Chondrocyte (in vitro differentiated cells): ENCODE data around the gene TEX261. TPM values are rescaled to one million over a fixed set of nuclear protein-coding genes. Genes with fewer than 3 reads are reported as not detected.
"Not testable (repeated sequence)": the region's sequence is repeated elsewhere in the genome, so short reads cannot be mapped to it uniquely, and the experiment has no call there.

Experiments
- DNase-seq: peaks from one replicate; pipeline ENCODE4 v3.0.0; 2021; ENCODE audit warnings: mixed read lengths, low spot score
- H3K27ac Mint-ChIP-seq: one replicate; pipeline ENCODE4 v1.8.0; 2021; ENCODE audit warnings: mild to moderate bottlenecking, moderate library complexity, mixed read lengths; ENCODE audit not compliant: unreplicated experiment
- H3K27me3 Mint-ChIP-seq: 2 replicates; pipeline ENCODE4 v1.8.0; 2021; ENCODE audit warnings: low read depth, mixed read lengths
- H3K36me3 Mint-ChIP-seq: 2 replicates; pipeline ENCODE4 v1.8.0; 2021; ENCODE audit warnings: low read depth, mixed read lengths
- H3K4me1 Mint-ChIP-seq: 2 replicates; pipeline ENCODE4 v1.8.0; 2021; ENCODE audit warnings: low read depth, mild to moderate bottlenecking, mixed read lengths
- H3K4me3 Mint-ChIP-seq: one replicate; pipeline ENCODE4 v1.8.0; 2021; ENCODE audit warnings: mild to moderate bottlenecking, moderate library complexity, mixed read lengths; ENCODE audit not compliant: unreplicated experiment
- H3K9me3 Mint-ChIP-seq: 2 replicates; pipeline ENCODE4 v1.8.0; 2021; ENCODE audit warnings: low read depth, mixed read lengths
- total RNA-seq: library from RNA; stranded (reverse); gene quantifications from 3 replicates; pipeline ENCODE4 v1.2.1, GENCODE V29; 2021
- TF ChIP-seq, protein P1 (sequence below): fragments of 200-600 bp; sonication (generic); IDR thresholded peaks from 2 replicates; pipeline ENCODE4 v1.5.0; 2021; ENCODE audit warnings: antibody characterized with exemption, mild to moderate bottlenecking, moderate library complexity

TEX261 gene
- total RNA-seq, 1 donor from 2014 or later = 54.1 TPM

DNA sequence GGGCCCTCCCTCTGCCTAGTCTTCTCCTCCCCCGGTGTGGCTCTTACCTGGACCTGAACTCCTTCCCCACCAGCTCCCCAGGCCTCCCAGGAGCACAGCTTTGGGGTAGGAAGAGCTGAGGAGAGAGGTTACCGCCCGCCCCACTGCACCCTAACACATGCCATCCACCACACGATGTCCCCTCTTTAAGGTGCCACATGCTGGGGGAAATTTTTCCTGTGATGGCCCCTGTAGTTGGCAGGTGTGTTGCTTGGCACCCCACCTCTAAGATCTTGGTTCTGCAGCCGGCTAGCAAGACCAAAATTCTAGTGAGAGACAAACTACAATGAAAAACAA lies 6.9 kb upstream of the TEX261 start:
- Mint-ChIP-seq H3K27ac (no peak overlapping the region), H3K36me3 (no peaks in the 10 kb centered on the region), H3K27me3 (peaks cover 16% of the 10 kb centered on the region), H3K4me3 (no peak overlapping the region), H3K9me3 (no peaks in the 10 kb centered on the region), H3K4me1 (peaks cover 8% of the 10 kb centered on the region)
- DNase-seq = no peak
- TF ChIP-seq, protein P1, sequence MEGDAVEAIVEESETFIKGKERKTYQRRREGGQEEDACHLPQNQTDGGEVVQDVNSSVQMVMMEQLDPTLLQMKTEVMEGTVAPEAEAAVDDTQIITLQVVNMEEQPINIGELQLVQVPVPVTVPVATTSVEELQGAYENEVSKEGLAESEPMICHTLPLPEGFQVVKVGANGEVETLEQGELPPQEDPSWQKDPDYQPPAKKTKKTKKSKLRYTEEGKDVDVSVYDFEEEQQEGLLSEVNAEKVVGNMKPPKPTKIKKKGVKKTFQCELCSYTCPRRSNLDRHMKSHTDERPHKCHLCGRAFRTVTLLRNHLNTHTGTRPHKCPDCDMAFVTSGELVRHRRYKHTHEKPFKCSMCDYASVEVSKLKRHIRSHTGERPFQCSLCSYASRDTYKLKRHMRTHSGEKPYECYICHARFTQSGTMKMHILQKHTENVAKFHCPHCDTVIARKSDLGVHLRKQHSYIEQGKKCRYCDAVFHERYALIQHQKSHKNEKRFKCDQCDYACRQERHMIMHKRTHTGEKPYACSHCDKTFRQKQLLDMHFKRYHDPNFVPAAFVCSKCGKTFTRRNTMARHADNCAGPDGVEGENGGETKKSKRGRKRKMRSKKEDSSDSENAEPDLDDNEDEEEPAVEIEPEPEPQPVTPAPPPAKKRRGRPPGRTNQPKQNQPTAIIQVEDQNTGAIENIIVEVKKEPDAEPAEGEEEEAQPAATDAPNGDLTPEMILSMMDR = no peak

GRCh38 chr2:71000780-71001591 lies 6.3 kb upstream of the TEX261 start:
- Mint-ChIP-seq H3K27me3 (peaks cover 16% of the 10 kb centered on the region), H3K4me3 (peak overlapping the region; percentile 57), H3K27ac (no peak overlapping the region), H3K36me3 (no peaks in the 10 kb centered on the region), H3K9me3 (no peaks in the 10 kb centered on the region), H3K4me1 (peaks cover 8% of the 10 kb centered on the region)
- TF ChIP-seq, protein P1 = peak; percentile 95
- peak; percentile 28 for DNase-seq

DNA sequence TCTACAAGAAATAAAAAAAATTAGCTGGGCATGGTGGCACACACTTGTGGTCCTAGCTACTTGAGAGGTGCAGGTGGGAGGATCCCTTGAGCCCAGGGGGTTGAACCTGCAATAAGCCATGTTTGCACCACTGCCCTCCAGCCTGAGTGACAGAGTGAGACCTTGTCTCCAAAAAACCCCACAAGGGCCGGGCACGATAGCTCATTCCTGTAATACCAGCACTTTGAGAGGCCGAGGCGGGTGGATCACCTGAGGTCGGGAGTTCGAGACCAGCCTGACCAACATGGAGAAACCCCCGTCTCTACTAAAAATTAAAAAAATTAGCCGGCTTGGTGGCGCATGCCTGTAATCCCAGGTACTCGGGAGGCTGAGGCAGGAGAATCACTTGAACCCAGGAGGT lies 5.3 kb upstream of the TEX261 start:
- peaks cover 13% of the 10 kb centered on the region for H3K27me3 Mint-ChIP-seq
- DNase-seq, H3K36me3 Mint-ChIP-seq, H3K4me3 Mint-ChIP-seq, H3K9me3 Mint-ChIP-seq, H3K27ac Mint-ChIP-seq: not testable (repeated sequence)
- peaks cover 15% of the 10 kb centered on the region for H3K4me1 Mint-ChIP-seq

GRCh38 chr2:70999362-70999761 lies 4.7 kb upstream of the TEX261 start:
- Mint-ChIP-seq H3K4me3 (no peak overlapping the region), H3K9me3 (no peaks in the 10 kb centered on the region), H3K36me3 (no peaks in the 10 kb centered on the region), H3K27me3 (peaks cover 11% of the 10 kb centered on the region), H3K4me1 (peaks cover 15% of the 10 kb centered on the region), H3K27ac (no peak overlapping the region)
- TF ChIP-seq, protein P1 = no peak
- no peak for DNase-seq

DNA sequence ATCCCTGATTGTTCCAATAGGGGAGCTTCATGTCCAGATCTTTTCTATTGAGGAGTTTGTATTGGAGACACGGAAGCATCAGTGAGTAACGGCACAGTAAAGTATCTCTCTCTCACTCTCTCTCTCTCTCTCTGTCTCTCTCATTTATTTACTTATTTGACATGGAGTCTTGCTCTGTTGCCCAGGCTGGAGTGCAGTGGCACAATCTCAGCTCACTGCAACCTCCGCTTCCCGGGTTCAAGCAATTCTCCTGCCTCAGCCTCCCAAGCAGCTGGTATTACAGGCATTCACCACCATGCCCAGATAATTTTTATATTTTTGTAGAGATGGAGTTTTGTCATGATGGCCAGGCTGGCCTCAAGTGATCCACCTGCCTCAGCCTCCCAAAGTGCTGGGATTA lies 4.2 kb upstream of the TEX261 start:
- DNase-seq, H3K4me3 Mint-ChIP-seq, H3K27ac Mint-ChIP-seq, H3K36me3 Mint-ChIP-seq, H3K27me3 Mint-ChIP-seq, H3K9me3 Mint-ChIP-seq: not testable (repeated sequence)
- peaks cover 18% of the 10 kb centered on the region for H3K4me1 Mint-ChIP-seq

GRCh38 chr2:70995426-70995729 lies 705 bp upstream of the TEX261 start:
- TF ChIP-seq, protein P1 = peak; percentile 49
- peak overlapping the region; percentile 73 for H3K4me3 Mint-ChIP-seq
- H3K27ac Mint-ChIP-seq = no peak overlapping the region
- peaks cover 2% of the 10 kb centered on the region for H3K27me3 Mint-ChIP-seq
- peaks cover 6% of the 10 kb centered on the region for H3K36me3 Mint-ChIP-seq
- H3K9me3 Mint-ChIP-seq = no peaks in the 10 kb centered on the region
- DNase-seq = no peak
- H3K4me1 Mint-ChIP-seq = peaks cover 26% of the 10 kb centered on the region
